ENCODE measurements around the gene ZNF555.

ZNF555 gene

GRCh38 chr19:2796659-2797266, 44.5 kb upstream of the ZNF555 start:
- in situ Hi-C loops (cut with HindIII; ENCODE audit: low pct_ligation_motif_present, low sequenced_read_pairs), result no loop called here
- Histone ChIP-seq H3K36me3 (replicated peaks) (peaks cover 40% of the 10 kb centered on the region), H3K27ac (no peak overlapping the region), H3K4me3 (ENCODE audit: low read depth, low read length) (no peak overlapping the region), H3K27me3 (replicated peaks) (no peaks in the 10 kb centered on the region)
- TF ChIP-seq, protein P1, sequence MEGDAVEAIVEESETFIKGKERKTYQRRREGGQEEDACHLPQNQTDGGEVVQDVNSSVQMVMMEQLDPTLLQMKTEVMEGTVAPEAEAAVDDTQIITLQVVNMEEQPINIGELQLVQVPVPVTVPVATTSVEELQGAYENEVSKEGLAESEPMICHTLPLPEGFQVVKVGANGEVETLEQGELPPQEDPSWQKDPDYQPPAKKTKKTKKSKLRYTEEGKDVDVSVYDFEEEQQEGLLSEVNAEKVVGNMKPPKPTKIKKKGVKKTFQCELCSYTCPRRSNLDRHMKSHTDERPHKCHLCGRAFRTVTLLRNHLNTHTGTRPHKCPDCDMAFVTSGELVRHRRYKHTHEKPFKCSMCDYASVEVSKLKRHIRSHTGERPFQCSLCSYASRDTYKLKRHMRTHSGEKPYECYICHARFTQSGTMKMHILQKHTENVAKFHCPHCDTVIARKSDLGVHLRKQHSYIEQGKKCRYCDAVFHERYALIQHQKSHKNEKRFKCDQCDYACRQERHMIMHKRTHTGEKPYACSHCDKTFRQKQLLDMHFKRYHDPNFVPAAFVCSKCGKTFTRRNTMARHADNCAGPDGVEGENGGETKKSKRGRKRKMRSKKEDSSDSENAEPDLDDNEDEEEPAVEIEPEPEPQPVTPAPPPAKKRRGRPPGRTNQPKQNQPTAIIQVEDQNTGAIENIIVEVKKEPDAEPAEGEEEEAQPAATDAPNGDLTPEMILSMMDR (IDR thresholded peaks at IDR 0.05; ENCODE audit: low read depth, low read length, missing control alignments), result no peak
- no peak for DNase-seq

- no peak for DNase-seq
- Histone ChIP-seq H3K36me3 (replicated peaks) (peaks cover 39% of the 10 kb centered on the region), H3K4me3 (ENCODE audit: low read depth, low read length) (no peak overlapping the region), H3K27ac (no peak overlapping the region), H3K27me3 (replicated peaks) (no peaks in the 10 kb centered on the region)
- in situ Hi-C loops (cut with HindIII; ENCODE audit: low pct_ligation_motif_present, low sequenced_read_pairs), result no loop called here
- TF ChIP-seq, protein P1 (IDR thresholded peaks at IDR 0.05; ENCODE audit: low read depth, low read length, missing control alignments), result no peak
These were observed 44.0 kb upstream of the ZNF555 start for GRCh38 chr19:2797280-2797679.

DNA sequence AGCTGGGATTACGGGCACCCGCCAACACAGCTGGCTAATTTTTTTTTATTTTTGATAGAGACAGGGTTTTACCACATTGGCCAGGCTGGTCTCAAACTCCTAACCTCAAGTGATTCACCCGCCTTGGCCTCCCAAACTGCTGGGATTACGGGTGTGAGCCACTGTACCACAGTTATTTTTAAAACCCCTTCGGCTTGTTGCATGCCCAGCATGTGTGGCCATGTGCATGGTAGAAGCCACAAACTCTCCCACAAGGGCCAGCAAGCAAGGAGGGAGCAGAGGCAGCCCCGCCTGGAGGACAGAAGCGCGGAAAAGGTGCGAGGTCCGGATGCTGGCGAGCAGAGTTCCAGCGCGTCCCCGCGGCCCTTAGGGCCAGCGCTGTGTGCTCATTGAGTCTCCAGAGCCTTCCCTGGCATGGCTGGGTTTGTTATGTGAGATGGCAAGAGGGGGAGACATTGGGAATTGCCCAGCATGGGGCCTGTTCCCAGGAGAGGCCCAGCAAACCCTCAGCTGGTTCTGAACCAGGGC, 43.1 kb upstream of the ZNF555 start:
- TF ChIP-seq, protein P1 (IDR thresholded peaks at IDR 0.05; ENCODE audit: low read depth, low read length, missing control alignments), result no peak
- peaks cover 41% of the 10 kb centered on the region for H3K36me3 ChIP-seq (replicated peaks)
- H3K4me3 ChIP-seq (ENCODE audit: low read depth, low read length), result no peak overlapping the region
- no peaks in the 10 kb centered on the region for H3K27me3 ChIP-seq (replicated peaks)
- H3K27ac ChIP-seq, result no peak overlapping the region
- no peak for DNase-seq
- in situ Hi-C loops (cut with HindIII; ENCODE audit: low pct_ligation_motif_present, low sequenced_read_pairs), result no loop called here

GRCh38 chr19:2798733-2799132, 42.5 kb upstream of the ZNF555 start:
- in situ Hi-C loops (cut with HindIII; ENCODE audit: low pct_ligation_motif_present, low sequenced_read_pairs), result no loop called here
- H3K36me3 ChIP-seq (replicated peaks), result peaks cover 43% of the 10 kb centered on the region
- no peaks in the 10 kb centered on the region for H3K27me3 ChIP-seq (replicated peaks)
- no peak for DNase-seq
- TF ChIP-seq, protein P1 (IDR thresholded peaks at IDR 0.05; ENCODE audit: low read depth, low read length, missing control alignments), result no peak
- no peak overlapping the region for H3K27ac ChIP-seq
- H3K4me3 ChIP-seq (ENCODE audit: low read depth, low read length), result no peak overlapping the region

DNA sequence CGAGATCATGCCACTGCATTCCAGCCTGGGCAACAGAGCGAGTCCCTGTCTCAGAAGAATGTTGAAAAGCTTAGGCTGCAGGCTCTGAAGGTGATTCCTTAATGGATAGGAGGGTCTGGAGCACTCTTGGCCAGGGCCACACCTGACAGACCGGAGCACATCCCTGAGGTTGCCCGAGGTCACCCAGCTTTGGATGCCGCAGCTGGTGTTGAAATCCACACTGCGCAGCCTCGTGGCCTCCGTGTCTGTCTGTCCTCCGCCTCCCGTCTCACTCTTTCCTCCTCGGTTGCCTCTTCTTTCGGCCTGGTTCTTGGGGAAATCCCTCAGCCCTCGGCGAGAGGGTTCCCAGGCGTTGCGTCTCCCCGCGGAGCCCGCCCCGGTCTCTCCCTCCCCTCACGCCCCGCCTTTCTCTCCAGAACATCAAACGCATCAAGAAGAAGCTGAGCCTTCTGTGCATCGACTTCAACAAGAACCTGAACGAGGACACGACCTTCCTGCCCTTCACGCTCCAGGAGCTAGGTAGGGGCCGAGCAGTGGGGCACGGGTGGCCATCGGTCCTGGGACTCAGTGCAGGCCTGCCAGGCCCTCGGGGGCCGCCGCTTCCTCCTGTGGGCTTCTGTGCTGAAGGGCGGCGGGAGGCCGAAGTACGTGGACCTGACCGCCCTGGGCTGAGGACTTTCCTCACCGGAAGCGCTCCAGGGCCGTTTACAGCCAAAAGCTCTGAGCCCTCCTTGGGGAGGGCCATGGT, 41.8 kb upstream of the ZNF555 start:
- Histone ChIP-seq H3K27ac (no peak overlapping the region), H3K36me3 (replicated peaks) (peaks cover 38% of the 10 kb centered on the region), H3K27me3 (replicated peaks) (no peaks in the 10 kb centered on the region), H3K4me3 (ENCODE audit: low read depth, low read length) (no peak overlapping the region)
- in situ Hi-C loops (cut with HindIII; ENCODE audit: low pct_ligation_motif_present, low sequenced_read_pairs), result no loop called here
- DNase-seq, result no peak
- TF ChIP-seq, protein P1 (IDR thresholded peaks at IDR 0.05; ENCODE audit: low read depth, low read length, missing control alignments), result no peak
